ENCODE measurements around the gene CEP295NL. TPM values are rescaled to one million over a fixed set of nuclear protein-coding genes. Genes with fewer than 3 reads are reported as not detected.

The CEP295NL gene
- total RNA-seq, 1 experiment from 2014 or later: 2.0 TPM

GRCh38 chr17:78852709-78853121 lies 50.3 kb downstream of the CEP295NL start:
- no TSS peak for BruUV-seq (replicated peaks)
- Histone ChIP-seq H3K36me3 (ENCODE audit: control insufficient read depth, insufficient read depth, low read length) (no peaks in the 10 kb centered on the region), H3K27me3 (replicated peaks; ENCODE audit: control insufficient read depth, insufficient read depth, low read length) (no peaks in the 10 kb centered on the region), H3K4me3 (ENCODE audit: low read depth, low read length) (no peak overlapping the region), H3K4me1 (peaks cover 3% of the 10 kb centered on the region; the same call in 1 of the 2 replicates), H3K9me3 (no peaks in the 10 kb centered on the region)
- peak in 1 of 2 experiments; percentile 34 for DNase-seq
- H3K4me1 Mint-ChIP-seq (ENCODE audit: low read depth, unreplicated experiment): no peaks in the 10 kb centered on the region
- H3K27me3 Mint-ChIP-seq (ENCODE audit: insufficient read depth, unreplicated experiment): no peaks in the 10 kb centered on the region
- no peaks in the 10 kb centered on the region for H3K9me3 Mint-ChIP-seq (ENCODE audit: unreplicated experiment)
- TF ChIP-seq CTCF (IDR thresholded peaks at IDR 0.05; ENCODE audit: insufficient read depth in 1 of 2, low read depth in 1 of 2, low read length in 1 of 2, severe bottlenecking in 1 of 2, unreplicated experiment in 1 of 2): no peak
- ChIA-PET CTCF (interaction anchor here (0.8 to 0.9 kb wide), 2 partner anchors 11 to 52 kb away, joined by 3 read pairs; no protein-coding TSS in a partner anchor), POLR2A (interaction anchor here (1.1 kb wide), 1 partner anchor 11 kb away, joined by 3 read pairs; no protein-coding TSS in a partner anchor)
- intact Hi-C loops (cut with micrococcal nuclease; ENCODE audit: unreplicated experiment): no loop called here
- no peak overlapping the region for H3K27ac Mint-ChIP-seq (ENCODE audit: unreplicated experiment)
- H3K36me3 Mint-ChIP-seq (ENCODE audit: insufficient read depth, unreplicated experiment): peaks cover 25% of the 10 kb centered on the region
- no peak overlapping the region for H3K4me3 Mint-ChIP-seq (ENCODE audit: unreplicated experiment)

DNA sequence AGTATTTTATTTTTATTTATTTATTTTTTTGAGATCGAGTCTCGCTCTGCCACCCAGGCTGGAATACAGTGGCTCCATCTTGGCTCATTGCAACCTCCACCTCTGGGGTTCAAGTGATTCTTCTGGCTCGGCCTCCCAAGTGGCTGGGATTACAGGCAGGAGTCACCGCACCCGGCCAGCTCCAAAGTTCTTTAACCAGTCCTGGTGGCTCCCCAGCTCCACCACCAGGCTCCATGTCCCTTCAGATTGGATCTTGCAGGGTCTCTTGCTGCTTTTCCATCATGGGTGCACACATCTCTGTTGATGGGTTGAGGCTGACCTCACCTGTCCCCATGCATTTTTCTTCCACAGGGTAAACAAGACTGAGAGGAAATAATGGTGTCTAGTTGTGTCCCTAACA lies 54.0 kb downstream of the CEP295NL start:
- BruUV-seq (replicated peaks): no TSS peak
- no peak overlapping the region for H3K27ac Mint-ChIP-seq (ENCODE audit: unreplicated experiment)
- no peak overlapping the region for H3K4me3 ChIP-seq (ENCODE audit: low read depth, low read length)
- no peaks in the 10 kb centered on the region for H3K9me3 Mint-ChIP-seq (ENCODE audit: unreplicated experiment)
- CTCF ChIA-PET: no interaction called here
- no peak overlapping the region for H3K4me3 Mint-ChIP-seq (ENCODE audit: unreplicated experiment)
- no peaks in the 10 kb centered on the region for H3K27me3 ChIP-seq (replicated peaks; ENCODE audit: control insufficient read depth, insufficient read depth, low read length)
- no peaks in the 10 kb centered on the region for H3K9me3 ChIP-seq
- peaks cover 12% of the 10 kb centered on the region for H3K36me3 Mint-ChIP-seq (ENCODE audit: insufficient read depth, unreplicated experiment)
- intact Hi-C loops (cut with micrococcal nuclease; ENCODE audit: unreplicated experiment): no loop called here
- no peaks in the 10 kb centered on the region for H3K36me3 ChIP-seq (ENCODE audit: control insufficient read depth, insufficient read depth, low read length)
- no peaks in the 10 kb centered on the region for H3K4me1 ChIP-seq
- no peaks in the 10 kb centered on the region for H3K4me1 Mint-ChIP-seq (ENCODE audit: low read depth, unreplicated experiment)
- POLR2A ChIA-PET: no interaction called here
- no peaks in the 10 kb centered on the region for H3K27me3 Mint-ChIP-seq (ENCODE audit: insufficient read depth, unreplicated experiment)
- DNase-seq: no peak
- no peak for TF ChIP-seq CTCF (IDR thresholded peaks at IDR 0.05; ENCODE audit: insufficient read depth in 1 of 2, low read depth in 1 of 2, low read length in 1 of 2, severe bottlenecking in 1 of 2, unreplicated experiment in 1 of 2)

DNA sequence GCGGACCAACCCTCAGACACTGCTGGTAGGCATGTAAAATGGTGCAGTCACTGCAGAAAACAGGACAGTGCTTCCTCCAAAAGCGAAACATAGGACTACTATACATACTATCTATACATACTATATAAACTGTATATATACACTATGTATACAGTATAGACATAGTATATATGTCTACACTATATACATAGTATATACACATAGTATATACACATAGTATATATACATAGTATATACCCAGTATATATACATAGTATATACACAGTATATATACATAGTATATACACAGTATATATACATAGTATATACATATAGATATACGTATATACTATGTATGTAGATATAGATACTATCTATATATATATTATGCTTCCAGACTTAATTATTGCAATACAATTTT lies 55.9 kb downstream of the CEP295NL start:
- BruUV-seq (replicated peaks): no TSS peak
- intact Hi-C loops (cut with micrococcal nuclease; ENCODE audit: unreplicated experiment): no loop called here
- H3K4me1 ChIP-seq: peaks cover 12% of the 10 kb centered on the region
- H3K4me1 Mint-ChIP-seq (ENCODE audit: low read depth, unreplicated experiment): no peaks in the 10 kb centered on the region
- no peaks in the 10 kb centered on the region for H3K27me3 Mint-ChIP-seq (ENCODE audit: insufficient read depth, unreplicated experiment)
- no peak for DNase-seq
- no peak overlapping the region for H3K4me3 Mint-ChIP-seq (ENCODE audit: unreplicated experiment)
- no peaks in the 10 kb centered on the region for H3K9me3 Mint-ChIP-seq (ENCODE audit: unreplicated experiment)
- ChIA-PET POLR2A (no interaction called here), CTCF (no interaction called here)
- peaks cover 12% of the 10 kb centered on the region for H3K36me3 Mint-ChIP-seq (ENCODE audit: insufficient read depth, unreplicated experiment)
- H3K27ac Mint-ChIP-seq (ENCODE audit: unreplicated experiment): no peak overlapping the region
- H3K36me3 ChIP-seq (ENCODE audit: control insufficient read depth, insufficient read depth, low read length): no peaks in the 10 kb centered on the region
- no peak for TF ChIP-seq CTCF (IDR thresholded peaks at IDR 0.05; ENCODE audit: insufficient read depth in 1 of 2, low read depth in 1 of 2, low read length in 1 of 2, severe bottlenecking in 1 of 2, unreplicated experiment in 1 of 2)
- H3K9me3 ChIP-seq: no peaks in the 10 kb centered on the region
- H3K4me3 ChIP-seq (ENCODE audit: low read depth, low read length): no peak overlapping the region
- H3K27me3 ChIP-seq (replicated peaks; ENCODE audit: control insufficient read depth, insufficient read depth, low read length): no peaks in the 10 kb centered on the region
